WTC11 (cell line): ENCODE measurements around the gene DCTD.

Source experiments
- ATF2 ChIP-seq: sonication (generic); formaldehyde crosslinking; IDR thresholded peaks from 2 replicates; pipeline ENCODE4 v1.8.1; 2022; ENCODE audit warnings: low read depth, missing genetic modification reagents, borderline replicate concordance
- ZBTB43 ChIP-seq: sonication (generic); formaldehyde crosslinking; IDR thresholded peaks from 2 replicates; pipeline ENCODE4 v1.8.1; 2023; ENCODE audit warnings: mild to moderate bottlenecking, missing genetic modification reagents

GRCh38 chr4:182853731-182854330, 63.4 kb downstream of the DCTD start:
- TF ChIP-seq ZBTB43 (CRISPR knock-in tag): no peak
- TF ChIP-seq ATF2 (CRISPR knock-in tag): no peak
